NCI-H146 (cell line): ENCODE measurements around the gene MED12L.

Experiments used
- DNase-seq: peaks from one replicate; lab custom pipeline; 2025; lab: John Stamatoyannopoulos, UW

MED12L gene

DNA sequence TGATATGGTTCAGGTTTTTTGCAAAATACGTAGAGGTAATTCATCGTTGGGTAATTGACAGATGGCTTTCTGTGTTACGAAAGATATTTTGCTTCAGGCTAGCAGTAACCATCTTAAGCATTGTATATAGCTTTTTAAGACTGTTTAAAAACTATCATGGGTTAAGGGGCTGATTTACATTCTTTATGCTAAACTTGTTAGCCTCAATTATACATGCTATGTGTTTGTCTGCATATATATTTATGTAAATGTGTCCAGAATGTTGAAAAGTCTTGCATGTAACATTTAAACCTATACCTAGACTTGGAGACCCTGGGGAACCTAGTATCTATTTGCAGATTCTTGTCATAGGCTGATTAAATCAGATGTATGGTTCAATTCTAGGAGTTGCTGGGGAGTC, 204.0 kb downstream of the MED12L start:
- DNase-seq, result no peak

DNA sequence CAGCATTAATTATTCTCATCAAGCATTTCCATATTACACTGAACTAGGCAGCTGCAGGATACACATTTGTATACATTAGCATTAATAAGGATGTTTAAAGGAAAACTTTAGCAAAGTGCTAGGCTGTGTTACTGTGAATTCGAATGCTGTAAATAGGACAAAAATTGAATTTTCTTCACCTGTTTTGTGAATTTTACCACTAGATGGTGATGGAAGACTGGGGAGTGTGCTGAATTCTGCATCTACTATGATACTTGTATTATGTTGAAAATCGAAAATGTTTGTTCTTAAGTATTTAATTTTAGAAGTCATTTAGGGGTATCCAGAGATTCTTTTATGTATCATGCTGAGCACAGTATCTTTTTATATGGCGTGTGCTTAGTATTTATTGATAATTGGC, 205.2 kb downstream of the MED12L start:
- no peak for DNase-seq

DNA sequence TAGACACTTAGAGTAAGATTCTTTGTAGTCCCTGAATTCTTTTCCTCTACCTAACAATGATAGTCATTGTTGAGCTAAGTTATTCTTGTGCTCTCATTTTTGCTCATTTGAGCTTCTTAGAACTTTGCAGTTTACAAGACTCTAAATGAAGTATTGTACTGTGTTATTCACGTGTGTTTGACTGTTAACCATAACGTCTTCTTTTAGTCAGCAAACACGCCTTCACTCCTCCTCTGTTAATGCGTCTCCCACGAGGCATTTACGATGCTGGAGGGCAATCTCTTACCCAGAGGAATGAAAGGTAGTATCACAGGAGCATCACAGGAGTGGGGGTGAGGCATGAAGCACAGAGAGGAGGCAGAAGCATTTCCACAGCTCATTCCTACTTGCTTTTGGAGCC, 207.7 kb downstream of the MED12L start:
- DNase-seq, result no peak

DNA sequence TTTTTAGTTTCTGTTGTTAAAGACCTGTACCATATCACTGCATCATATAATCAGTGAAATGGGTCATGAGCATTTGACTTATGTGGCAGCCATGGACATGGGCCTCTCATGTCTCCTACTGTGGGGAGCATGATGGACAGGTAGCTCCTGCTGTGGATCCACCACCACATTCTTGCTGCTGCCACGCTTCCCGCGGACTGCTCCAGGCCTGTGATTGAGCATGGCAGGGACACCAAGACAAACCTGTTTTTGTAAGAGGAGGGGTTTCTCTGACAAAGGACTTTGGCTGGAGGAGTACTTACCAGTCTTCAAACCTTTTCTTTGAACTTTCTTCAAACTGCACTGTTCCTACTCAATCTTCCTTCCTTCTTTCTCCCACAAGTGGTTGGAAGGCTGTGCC, 210.8 kb downstream of the MED12L start:
- DNase-seq, result no peak

DNA sequence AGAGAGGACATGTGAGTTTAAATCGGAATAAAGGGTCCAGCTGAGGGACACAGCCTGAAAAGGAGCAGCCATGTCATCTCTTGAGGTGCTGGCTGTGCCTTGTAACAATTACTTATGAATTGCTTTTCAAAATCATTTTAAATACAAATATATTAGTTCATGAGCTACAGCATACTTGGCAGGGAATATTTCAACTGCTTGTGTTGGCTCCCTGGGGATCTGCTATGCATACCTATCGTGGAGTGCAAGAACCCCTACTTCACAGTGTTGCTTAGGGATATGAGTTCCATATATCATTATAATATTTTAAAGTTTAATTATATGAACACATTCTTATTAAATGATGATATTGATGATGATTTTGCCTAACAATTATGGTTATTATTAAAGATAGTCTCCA, 212.0 kb downstream of the MED12L start:
- no peak for DNase-seq

DNA sequence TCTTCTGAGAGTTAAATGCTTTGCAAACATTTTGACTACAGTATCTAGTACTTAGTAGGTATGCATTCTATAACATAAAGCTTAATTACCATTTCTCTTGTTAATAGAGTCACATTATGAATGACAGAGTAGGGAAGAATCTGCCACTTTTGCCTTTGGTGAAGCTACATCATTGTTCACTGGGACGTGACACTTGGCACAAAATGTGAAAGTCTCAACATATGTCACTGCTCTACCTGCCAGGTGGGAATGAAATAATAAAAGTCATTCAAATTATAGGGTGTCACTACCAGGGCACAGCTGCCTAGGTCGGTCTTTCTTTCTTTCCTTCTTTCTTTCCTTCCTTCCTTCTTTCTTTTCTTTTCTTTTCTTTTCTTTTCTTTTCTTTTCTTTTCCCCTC, 213.5 kb downstream of the MED12L start:
- no peak for DNase-seq

DNA sequence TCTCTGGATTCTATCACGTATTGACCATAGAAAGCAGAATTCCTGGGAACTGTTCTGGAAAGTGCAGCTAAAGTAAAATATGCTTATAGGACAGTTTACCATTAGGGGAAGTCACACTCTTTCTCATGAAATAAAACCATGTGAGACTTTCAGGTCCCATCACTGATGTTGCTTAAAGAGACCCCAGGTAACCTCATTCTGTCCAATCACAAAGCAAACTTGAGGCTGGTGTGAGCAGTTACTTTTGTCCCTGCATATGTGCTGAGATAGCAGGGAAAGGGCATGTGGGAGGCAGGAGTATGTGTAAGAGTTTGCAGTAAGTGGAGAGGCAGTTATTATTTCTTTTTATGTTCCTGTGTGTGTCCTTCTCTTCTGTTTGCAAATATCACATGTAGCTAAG, 215.1 kb downstream of the MED12L start:
- no peak for DNase-seq

DNA sequence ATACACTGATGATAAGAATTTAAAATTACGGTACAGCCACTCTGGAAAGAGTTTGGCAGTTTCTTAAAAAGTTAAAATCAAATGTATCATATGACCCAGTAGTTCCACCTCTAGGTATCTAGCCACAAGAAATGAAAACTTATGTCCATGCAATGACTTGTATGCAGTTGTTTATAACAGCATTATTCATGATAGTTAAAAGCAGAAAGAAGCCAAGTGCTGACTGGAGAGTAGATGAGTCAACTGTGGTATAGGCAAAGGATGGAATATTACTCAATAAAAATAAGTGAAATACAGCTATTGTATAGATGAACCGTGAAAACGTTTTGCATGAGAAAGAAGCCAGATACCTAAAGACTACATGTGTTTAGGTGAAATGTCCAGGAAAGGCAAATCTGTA, 216.3 kb downstream of the MED12L start:
- DNase-seq, result no peak

DNA sequence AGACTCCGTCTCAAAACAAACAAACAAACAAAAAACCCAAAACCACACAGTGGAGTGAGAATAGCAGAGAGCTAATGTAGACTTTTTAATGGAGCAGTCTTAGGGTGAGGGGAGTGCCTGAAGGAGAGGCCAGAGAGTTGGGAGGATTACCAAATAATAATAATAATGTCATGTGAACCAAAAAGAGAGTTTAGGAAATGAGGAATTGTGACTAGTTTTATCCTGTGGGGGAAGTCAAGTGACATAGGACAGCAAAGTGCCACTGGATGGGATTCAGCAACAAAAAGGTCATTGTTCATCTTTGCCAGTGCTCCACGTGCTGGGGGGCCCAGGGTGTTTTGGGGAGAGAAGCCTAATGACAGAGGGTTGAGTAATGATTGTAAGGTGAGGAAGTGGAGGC, 218.3 kb downstream of the MED12L start:
- DNase-seq, result no peak

DNA sequence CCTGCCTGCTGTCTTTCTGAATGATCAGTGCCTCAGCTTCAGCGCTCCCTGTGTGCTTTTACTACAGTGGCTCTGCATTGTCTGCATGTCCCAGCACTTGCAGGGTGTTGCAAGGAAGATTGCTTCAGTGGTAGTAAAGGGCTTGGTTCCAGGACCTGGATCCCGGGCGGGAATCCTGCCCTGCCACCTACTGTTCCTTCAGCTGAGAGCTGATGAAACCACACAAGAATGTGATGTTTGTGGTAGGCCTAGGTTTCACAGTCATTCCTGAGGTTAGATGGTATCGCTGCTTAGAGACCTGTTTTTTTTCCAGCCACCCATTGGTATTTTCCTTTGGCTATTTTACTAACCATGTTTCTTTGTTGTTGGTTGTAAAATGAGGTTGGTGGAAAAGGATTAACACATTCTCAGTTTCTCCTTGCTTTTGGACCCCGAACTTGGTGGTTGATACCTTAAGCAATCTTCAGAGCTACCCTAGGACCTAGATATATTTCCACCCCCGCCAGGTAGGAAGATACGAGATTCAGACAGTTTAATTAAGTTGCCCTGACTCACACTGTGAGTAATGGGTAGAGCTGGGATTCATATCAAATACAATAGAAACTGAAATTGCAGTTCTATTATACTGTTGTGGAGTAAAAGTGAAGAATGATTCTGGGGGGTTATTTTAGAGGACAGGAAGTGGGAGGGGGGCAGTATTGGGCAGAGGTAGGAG, 219.8 kb downstream of the MED12L start:
- DNase-seq, result no peak

DNA sequence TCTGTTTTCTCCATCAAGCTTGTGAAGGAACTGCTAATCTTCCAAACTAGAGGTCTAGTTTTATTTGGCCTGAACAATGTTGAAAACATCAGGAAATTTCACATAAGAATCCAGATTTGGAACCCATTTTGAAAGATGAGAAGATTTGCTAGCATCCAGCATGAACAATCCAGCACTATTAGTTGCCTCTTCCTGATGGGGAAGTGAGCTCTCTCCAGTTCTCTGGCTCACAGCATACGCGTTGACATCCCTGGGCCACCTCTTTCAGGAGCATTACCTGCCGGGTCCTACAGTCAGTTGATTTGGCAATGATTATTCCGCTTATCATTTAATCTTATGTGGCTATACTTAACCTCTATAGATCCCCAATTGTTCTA, 220.3 kb downstream of the MED12L start:
- DNase-seq, result no peak

DNA sequence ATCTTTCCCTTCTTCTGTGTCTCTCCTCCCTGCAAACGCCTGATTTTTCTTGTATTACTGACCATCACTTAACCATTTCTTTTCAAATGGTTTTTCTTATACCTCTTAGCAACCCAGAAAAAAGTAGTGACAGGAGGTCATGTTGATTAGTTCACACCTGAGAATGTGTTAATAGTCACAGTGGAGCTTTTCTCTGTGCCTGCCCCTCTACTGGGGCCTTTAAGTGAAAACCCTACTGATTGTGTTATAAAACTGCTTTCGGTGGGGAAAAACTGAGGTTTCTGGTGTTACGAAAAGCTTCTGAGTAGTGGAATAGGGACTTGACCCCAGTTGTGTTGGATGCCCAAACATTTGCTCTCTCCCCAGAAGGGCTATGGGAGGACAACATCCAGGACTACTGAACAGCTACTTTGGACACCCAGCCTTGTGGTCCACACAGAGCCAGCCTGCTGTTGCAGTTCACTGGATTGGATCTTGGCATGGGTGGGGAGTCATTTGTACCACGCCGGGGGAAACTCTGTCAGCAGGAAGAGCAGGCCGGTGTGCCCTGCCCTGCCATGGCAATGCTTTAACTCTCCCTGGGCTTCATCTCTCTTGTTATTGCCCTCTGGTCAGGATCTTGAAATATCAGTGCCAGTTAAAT, 220.8 kb downstream of the MED12L start:
- no peak for DNase-seq

DNA sequence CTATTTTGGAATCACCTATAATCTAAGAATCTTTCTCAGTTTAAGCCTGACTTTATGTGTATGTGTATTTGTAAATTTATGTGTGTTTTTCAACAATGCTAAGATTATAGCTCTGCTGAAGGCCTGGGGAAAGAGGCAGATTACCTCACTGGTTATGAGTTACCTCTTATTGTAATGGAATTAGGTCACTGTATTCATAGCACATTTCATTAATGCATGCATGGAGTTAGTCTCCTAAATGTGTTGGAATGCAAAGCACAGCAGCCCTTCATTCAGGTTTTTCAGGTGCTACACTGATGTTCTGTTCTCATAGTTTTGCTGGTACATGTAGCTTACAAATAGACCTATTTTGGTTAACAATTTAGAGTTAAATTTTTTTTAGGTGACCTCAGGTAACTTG, 221.7 kb downstream of the MED12L start:
- DNase-seq, result no peak

DNA sequence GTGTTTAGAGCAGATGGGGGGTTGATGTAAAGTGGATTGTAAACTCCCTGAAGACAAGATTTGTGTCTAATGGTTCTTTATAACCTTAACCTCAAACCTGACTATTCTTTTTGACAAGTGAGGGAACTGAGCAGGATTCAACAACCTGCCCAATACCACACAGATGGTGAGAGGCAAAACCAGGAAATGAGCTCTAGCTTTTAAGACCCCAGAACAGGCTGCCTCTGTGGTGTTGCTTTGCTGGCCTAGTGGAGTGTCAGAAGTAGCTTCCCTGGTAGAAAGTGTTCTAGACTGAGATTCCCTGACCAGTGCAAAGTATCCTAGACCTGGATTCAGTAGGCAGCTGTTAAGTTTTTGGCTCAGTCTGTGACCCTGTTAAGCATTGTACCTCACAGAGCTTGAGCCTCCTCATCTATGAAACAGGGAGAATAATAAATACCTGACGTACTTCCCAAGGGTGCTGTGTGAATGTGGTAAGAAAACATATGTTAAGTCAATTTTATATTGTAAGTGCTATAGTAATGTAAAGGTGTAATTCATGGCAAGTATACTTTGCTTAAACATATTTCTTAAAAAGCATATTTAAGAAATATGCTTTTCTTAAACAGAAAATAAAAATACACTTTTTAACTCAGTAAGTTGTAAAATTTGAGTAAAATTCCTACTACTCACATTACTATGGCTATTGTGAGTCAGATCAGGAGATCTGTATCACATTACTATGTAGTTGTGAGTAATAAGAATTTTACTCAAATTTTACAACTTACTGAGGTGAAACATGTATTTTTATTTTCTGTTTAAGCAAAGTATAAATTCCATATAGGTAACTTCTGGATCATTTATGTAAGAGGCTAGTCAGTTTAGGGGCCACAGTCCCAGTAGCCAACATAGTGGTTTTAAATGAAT, 222.4 kb downstream of the MED12L start:
- DNase-seq, result no peak

DNA sequence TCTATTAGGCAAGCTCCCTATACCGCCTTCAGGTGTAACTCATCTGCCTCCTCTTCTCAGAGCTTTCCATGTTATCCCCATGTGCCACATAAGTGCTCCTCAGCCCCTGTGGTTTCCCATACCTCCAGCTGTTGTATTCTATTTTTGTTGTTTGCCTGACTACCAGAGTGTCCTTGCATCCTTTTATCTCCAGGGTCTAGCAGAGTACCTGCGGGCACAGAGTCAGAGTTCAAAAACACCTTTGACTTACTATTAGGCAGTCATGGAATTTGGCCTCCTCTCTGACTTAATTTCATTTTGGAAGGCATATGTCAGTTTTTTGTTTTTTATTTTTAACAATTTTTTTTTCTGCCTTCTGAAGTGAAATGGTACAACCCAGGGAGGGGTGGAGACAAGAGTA, 224.1 kb downstream of the MED12L start:
- DNase-seq, result no peak

DNA sequence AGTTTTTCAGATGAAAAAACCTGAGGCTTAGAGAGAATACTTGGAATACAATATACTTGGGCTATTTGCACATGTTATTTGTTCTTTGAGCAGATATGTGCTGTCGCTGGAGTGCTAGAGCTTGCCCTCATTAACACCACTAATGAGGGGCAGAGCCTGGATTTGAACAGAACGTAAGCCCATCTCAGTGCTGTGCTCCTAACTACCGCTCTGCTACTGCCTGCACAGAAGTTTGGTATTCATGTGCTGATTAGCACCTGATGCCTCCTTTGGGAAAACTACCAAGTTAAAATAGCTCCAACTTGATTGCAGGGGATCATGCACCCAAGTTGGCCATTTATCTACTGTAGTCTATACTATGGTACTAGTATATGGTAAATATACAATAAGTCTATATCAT, 227.5 kb downstream of the MED12L start:
- no peak for DNase-seq

DNA sequence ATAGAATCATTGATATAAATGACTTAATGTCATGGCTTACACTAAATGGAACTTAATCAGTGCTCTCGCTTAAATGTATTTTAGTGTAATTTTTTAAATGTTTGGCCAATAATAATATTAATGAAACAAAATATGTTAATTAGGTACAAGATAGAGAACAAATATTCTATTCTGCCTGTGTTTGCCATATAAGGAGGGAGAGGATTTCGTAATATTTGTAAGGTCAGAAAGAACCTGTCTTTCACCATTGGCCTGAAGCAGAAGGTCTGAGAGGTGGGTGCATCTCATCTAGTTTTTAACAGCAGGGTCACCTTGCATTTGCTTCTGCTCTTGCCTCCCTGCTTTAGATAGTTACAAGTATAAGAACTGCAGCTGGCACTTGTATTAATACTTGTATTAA, 228.7 kb downstream of the MED12L start:
- DNase-seq, result no peak

DNA sequence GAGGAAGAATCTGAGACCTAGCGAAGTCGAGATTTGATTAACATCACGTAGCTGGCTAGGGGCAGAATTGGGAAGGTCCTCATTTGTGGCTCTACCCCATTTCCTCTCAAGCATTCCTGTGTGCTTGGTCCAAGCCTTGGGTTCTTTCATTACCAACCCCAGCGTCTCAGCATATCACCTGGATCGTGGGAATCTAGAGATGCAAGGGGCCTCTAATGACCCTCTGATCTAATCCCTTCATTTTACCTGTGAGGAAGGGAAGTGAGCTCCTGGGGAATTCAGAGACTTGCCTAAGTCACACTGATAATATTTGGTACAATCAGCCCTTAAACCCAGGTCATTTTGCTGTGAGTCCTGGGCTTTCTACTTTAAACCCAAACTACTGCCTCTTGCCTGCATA, 229.1 kb downstream of the MED12L start:
- DNase-seq, result no peak

DNA sequence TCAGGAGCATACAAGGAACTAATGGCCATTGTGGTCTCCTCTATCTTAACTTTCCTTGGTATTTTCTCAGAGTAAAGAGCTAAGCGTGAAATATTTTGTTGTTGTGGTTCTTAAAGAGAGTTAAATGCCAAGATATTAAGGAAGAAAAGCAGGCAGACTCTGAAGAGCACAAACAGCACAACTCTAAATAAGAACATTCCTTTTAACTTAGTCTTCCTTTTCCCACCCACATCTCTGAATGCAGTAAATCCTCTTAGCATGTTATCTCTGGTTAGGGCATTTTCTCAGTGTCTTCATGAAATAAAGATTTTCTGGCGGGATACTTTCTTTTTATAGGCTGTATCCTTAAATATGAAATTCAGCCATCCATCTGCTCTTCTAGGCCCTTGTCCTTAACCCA, 229.7 kb downstream of the MED12L start:
- DNase-seq, result no peak

DNA sequence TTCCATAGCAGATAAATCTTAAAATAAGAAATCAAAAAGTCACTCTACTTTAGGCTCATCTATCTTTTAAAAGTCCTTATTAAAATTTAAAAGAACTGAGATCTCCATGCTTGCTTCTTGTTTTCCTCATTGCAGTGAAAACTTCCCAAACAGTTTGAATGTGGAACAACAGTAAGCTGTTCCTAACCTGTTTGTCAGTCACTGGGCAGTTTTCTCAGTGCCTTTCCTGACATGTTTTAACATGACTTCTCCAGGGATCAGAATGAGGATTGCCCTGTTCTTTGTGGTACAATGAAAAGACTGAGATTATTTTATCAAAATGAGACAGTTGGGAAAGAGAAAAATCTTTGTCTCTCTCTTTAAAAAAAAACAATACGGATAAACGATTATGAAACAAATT, 230.4 kb downstream of the MED12L start:
- no peak for DNase-seq

DNA sequence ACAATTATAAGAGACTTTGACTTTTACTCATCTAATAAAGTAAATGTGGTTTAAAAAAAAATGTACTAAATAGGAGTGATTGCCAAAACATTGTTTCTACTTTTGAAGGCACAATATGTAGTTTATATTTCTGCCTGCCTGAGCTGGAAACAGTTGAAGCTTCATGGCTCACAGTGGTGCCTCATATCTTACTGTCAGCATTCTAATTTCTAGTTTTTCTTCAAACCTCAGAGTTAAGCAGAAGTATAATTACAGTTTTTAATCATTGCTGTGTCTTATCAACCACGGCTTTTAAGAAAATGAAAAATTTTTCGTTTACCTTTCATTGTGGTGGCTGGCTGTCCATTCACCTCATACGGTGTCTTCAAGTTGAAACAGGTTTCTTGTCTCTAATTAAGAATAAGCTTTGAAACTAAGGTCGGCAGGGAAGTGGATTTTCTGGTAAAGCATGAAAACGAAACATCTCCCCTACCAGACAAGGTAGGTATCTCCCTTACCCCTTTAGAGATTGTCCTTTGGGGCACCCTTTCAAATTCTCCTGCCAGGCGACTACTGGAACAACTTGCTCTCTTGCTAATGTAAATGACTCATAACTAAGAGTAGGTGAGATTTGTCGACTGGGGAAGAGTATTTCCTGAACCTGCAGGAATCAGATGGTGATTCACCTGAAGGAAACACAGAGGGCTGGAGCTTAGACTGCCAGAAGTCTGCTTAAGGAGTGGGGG, 231.0 kb downstream of the MED12L start, which contains the start of gene GPR87:
Gene GPR87 (minus strand): TSS at position 554 of the 725 bp plus-strand sequence. CDS start 16,720 bp downstream, outside the sequence.
- no peak for DNase-seq

DNA sequence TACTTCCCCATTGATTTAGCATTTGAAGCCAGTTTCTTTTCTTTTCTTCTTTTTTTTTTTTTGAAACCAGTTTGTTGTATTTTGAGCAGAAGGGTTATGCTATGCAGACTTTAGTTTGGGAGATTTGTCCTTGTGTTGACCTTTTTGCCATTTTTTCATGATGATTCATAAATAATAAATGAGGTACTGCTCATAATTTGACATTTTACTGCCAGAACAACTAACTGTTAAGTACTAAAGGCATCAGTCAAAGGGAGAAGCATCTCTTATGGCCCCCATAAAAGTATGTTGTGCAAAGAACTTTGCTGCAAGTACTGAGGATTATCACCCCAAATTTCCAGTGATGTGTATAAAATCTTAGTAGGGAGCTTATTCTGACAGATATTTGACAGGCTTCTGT, 232.8 kb downstream of the MED12L start:
- no peak for DNase-seq
